ENCODE data around the gene PSMD11. TPM values are rescaled to one million over a fixed set of nuclear protein-coding genes. Genes with fewer than 3 reads are reported as not detected.

PSMD11 gene
- total RNA-seq, 1 donor from 2014 or later, result 73.1 TPM

DNA sequence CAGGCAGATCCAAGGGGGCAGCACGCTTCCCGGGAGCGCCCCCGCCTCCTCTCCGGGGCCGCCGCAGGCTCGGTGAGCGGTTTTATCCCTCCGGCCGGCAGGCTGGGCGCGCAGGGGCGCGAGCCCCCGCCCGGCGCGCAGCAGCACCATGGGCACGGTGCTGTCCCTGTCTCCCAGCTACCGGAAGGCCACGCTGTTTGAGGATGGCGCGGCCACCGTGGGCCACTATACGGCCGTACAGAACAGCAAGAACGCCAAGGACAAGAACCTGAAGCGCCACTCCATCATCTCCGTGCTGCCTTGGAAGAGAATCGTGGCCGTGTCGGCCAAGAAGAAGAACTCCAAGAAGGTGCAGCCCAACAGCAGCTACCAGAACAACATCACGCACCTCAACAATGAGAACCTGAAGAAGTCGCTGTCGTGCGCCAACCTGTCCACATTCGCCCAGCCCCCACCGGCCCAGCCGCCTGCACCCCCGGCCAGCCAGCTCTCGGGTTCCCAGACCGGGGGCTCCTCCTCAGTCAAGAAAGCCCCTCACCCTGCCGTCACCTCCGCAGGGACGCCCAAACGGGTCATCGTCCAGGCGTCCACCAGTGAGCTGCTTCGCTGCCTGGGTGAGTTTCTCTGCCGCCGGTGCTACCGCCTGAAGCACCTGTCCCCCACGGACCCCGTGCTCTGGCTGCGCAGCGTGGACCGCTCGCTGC is 43.3 kb downstream of the PSMD11 start:
- peak overlapping the region in 2 of 3 donors; percentile 11 to 74 for H3K9ac ChIP-seq (ENCODE audit: low read depth in 1 of 3, low read length in 3 of 3)
- peaks cover 29 to 35% (median 33%) of the 10 kb centered on the region in 3 donors for H3K4me1 ChIP-seq (ENCODE audit: control insufficient read depth in 3 of 3, insufficient read depth in 3 of 3, low read length in 3 of 3)
- H3K4me3 ChIP-seq (ENCODE audit: low read length in 3 of 3), result peak overlapping the region; percentile 63 to 68 (median 68)
- no peak overlapping the region for H3K27ac ChIP-seq (ENCODE audit: low read depth, low read length)
- no peaks in the 10 kb centered on the region for H3K9me3 ChIP-seq (ENCODE audit: control insufficient read depth in 3 of 3, low read length in 3 of 3)
- no peaks in the 10 kb centered on the region for H3K27me3 ChIP-seq (ENCODE audit: control insufficient read depth in 3 of 3, insufficient read depth in 3 of 3, low read length in 3 of 3)
- H3K36me3 ChIP-seq (ENCODE audit: control insufficient read depth in 3 of 3, insufficient read depth in 3 of 3, low read length in 3 of 3), result peaks cover 3 to 11% (median 5%) of the 10 kb centered on the region in 3 donors

DNA sequence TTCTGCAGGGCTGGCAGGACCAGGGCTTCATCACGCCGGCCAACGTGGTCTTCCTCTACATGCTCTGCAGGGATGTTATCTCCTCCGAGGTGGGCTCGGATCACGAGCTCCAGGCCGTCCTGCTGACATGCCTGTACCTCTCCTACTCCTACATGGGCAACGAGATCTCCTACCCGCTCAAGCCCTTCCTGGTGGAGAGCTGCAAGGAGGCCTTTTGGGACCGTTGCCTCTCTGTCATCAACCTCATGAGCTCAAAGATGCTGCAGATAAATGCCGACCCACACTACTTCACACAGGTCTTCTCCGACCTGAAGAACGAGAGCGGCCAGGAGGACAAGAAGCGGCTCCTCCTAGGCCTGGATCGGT is 43.9 kb downstream of the PSMD11 start:
- Histone ChIP-seq H3K27ac (ENCODE audit: low read depth, low read length) (no peak overlapping the region), H3K4me1 (ENCODE audit: control insufficient read depth in 3 of 3, insufficient read depth in 3 of 3, low read length in 3 of 3) (peaks cover 25 to 38% (median 33%) of the 10 kb centered on the region in 3 donors), H3K9ac (ENCODE audit: low read depth in 1 of 3, low read length in 3 of 3) (no peak overlapping the region), H3K27me3 (ENCODE audit: control insufficient read depth in 3 of 3, insufficient read depth in 3 of 3, low read length in 3 of 3) (no peaks in the 10 kb centered on the region), H3K36me3 (ENCODE audit: control insufficient read depth in 3 of 3, insufficient read depth in 3 of 3, low read length in 3 of 3) (peaks cover 0 to 11% (median 5%) of the 10 kb centered on the region in 3 donors), H3K4me3 (ENCODE audit: low read length in 3 of 3) (peak overlapping the region in 2 of 3 donors; percentile 6 to 68), H3K9me3 (ENCODE audit: control insufficient read depth in 3 of 3, low read length in 3 of 3) (no peaks in the 10 kb centered on the region)

- H3K4me1 ChIP-seq (ENCODE audit: control insufficient read depth in 3 of 3, insufficient read depth in 3 of 3, low read length in 3 of 3), result peaks cover 20 to 35% (median 28%) of the 10 kb centered on the region in 3 donors
- peaks cover 0 to 11% (median 7%) of the 10 kb centered on the region in 3 donors for H3K36me3 ChIP-seq (ENCODE audit: control insufficient read depth in 3 of 3, insufficient read depth in 3 of 3, low read length in 3 of 3)
- no peak overlapping the region for H3K4me3 ChIP-seq (ENCODE audit: low read length in 3 of 3)
- H3K27ac ChIP-seq (ENCODE audit: low read depth, low read length), result no peak overlapping the region
- H3K9me3 ChIP-seq (ENCODE audit: control insufficient read depth in 3 of 3, low read length in 3 of 3), result no peaks in the 10 kb centered on the region
- no peaks in the 10 kb centered on the region for H3K27me3 ChIP-seq (ENCODE audit: control insufficient read depth in 3 of 3, insufficient read depth in 3 of 3, low read length in 3 of 3)
- H3K9ac ChIP-seq (ENCODE audit: low read depth in 1 of 3, low read length in 3 of 3), result no peak overlapping the region
These were observed 44.4 kb downstream of the PSMD11 start for GRCh38 chr17:32488604-32489180.

GRCh38 chr17:32489320-32490100 is 45.2 kb downstream of the PSMD11 start:
- Histone ChIP-seq H3K9me3 (ENCODE audit: control insufficient read depth in 3 of 3, low read length in 3 of 3) (no peaks in the 10 kb centered on the region), H3K4me3 (ENCODE audit: low read length in 3 of 3) (no peak overlapping the region), H3K27ac (ENCODE audit: low read depth, low read length) (no peak overlapping the region), H3K4me1 (ENCODE audit: control insufficient read depth in 3 of 3, insufficient read depth in 3 of 3, low read length in 3 of 3) (peaks cover 19 to 35% (median 21%) of the 10 kb centered on the region in 3 donors), H3K36me3 (ENCODE audit: control insufficient read depth in 3 of 3, insufficient read depth in 3 of 3, low read length in 3 of 3) (peaks cover 0 to 11% (median 8%) of the 10 kb centered on the region in 3 donors), H3K27me3 (ENCODE audit: control insufficient read depth in 3 of 3, insufficient read depth in 3 of 3, low read length in 3 of 3) (no peaks in the 10 kb centered on the region), H3K9ac (ENCODE audit: low read depth in 1 of 3, low read length in 3 of 3) (peak overlapping the region in 1 of 3 donors; percentile 16)

DNA sequence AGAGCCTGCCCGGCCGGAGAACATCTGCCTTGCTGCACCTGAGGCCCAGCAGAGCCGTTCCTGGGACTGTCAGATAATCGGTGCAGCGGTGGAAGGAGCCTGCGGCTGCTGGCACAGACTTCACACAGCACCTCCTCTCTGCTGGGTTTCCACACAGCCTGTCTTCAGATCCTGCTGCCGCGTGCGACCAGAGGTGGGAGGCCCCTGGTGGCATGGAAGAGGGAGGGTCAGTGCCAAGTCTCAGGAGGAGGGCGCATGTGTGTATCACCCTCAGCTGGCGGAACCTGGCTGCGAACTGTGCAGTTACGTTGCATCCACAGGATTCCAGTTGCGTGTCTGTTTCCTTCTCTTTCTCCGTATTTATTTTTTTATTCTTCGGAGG is 45.8 kb downstream of the PSMD11 start:
- Histone ChIP-seq H3K9me3 (ENCODE audit: control insufficient read depth in 3 of 3, low read length in 3 of 3) (no peaks in the 10 kb centered on the region), H3K4me3 (ENCODE audit: low read length in 3 of 3) (no peak overlapping the region), H3K36me3 (ENCODE audit: control insufficient read depth in 3 of 3, insufficient read depth in 3 of 3, low read length in 3 of 3) (peaks cover 0 to 11% (median 8%) of the 10 kb centered on the region in 3 donors), H3K27me3 (ENCODE audit: control insufficient read depth in 3 of 3, insufficient read depth in 3 of 3, low read length in 3 of 3) (no peaks in the 10 kb centered on the region), H3K9ac (ENCODE audit: low read depth in 1 of 3, low read length in 3 of 3) (no peak overlapping the region), H3K27ac (ENCODE audit: low read depth, low read length) (no peak overlapping the region), H3K4me1 (ENCODE audit: control insufficient read depth in 3 of 3, insufficient read depth in 3 of 3, low read length in 3 of 3) (peaks cover 25 to 41% (median 27%) of the 10 kb centered on the region in 3 donors)

DNA sequence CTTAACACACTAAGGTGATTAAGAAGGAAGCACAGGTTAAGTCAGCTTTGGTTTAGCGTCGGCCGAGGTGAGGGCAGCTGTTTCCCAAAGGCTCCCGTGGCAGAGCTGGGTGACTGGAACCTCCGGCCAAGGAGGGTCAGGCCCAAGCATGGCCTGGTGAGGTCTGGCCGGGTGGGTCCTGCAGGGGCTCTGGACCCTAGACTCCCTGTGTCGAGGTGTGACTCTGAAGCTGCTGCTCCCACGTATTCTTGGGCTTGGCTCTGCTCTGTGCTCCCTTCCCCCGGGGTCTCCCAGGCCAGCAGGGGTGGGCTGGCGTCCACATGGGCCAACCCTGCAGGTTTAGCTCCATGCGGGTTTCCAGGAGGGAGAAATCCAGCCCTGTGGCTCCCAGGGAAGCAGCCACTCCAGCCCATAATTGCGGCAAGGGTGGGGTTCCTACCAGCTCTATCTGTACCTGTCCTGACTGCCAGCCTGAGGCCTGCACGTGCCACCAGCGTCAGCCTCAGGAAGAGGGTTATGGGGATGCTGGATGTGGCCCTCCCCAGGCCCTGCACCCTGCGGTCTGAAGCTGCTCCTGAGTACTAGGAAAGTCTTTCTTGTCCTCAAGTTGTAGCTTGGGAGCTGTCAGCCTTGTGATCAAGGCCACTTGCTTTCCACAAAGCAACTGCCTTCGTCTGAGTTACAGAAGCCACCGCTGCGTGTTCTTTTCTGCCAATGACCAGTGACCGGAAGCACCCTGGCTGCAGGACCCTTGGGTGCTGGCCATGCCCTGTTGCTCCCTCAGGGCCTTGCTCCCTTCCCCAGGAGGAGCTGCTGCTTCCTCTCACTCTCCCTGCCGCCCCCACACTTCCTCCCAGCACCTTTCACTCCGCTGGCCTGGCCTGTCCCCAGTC is 47.3 kb downstream of the PSMD11 start:
- H3K27me3 ChIP-seq (ENCODE audit: control insufficient read depth in 3 of 3, insufficient read depth in 3 of 3, low read length in 3 of 3), result no peaks in the 10 kb centered on the region
- H3K4me3 ChIP-seq (ENCODE audit: low read length in 3 of 3), result no peak overlapping the region
- H3K9ac ChIP-seq (ENCODE audit: low read depth in 1 of 3, low read length in 3 of 3), result no peak overlapping the region
- H3K27ac ChIP-seq (ENCODE audit: low read depth, low read length), result no peak overlapping the region
- no peaks in the 10 kb centered on the region for H3K9me3 ChIP-seq (ENCODE audit: control insufficient read depth in 3 of 3, low read length in 3 of 3)
- H3K4me1 ChIP-seq (ENCODE audit: control insufficient read depth in 3 of 3, insufficient read depth in 3 of 3, low read length in 3 of 3), result peaks cover 33 to 50% (median 35%) of the 10 kb centered on the region in 3 donors
- peaks cover 0 to 11% (median 8%) of the 10 kb centered on the region in 3 donors for H3K36me3 ChIP-seq (ENCODE audit: control insufficient read depth in 3 of 3, insufficient read depth in 3 of 3, low read length in 3 of 3)

DNA sequence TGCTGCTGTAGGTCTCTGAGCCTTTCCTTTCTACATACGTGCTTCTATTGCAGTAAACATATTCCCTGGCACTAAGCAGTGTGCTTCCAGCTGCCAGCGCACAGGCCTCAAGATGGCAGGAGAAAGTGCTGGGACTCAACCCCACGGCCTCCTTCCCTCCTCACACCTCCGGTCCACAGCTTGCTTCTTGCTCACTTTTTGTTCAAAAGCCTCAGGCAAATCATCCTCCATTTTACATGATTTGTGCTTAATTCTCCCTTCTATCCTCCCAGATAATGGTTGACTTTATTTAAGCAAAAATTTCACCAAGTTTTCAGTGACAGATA is 47.9 kb downstream of the PSMD11 start:
- Histone ChIP-seq H3K4me3 (ENCODE audit: low read length in 3 of 3) (no peak overlapping the region), H3K9ac (ENCODE audit: low read depth in 1 of 3, low read length in 3 of 3) (no peak overlapping the region), H3K36me3 (ENCODE audit: control insufficient read depth in 3 of 3, insufficient read depth in 3 of 3, low read length in 3 of 3) (peaks cover 0 to 11% (median 8%) of the 10 kb centered on the region in 3 donors), H3K4me1 (ENCODE audit: control insufficient read depth in 3 of 3, insufficient read depth in 3 of 3, low read length in 3 of 3) (peaks cover 36 to 57% (median 41%) of the 10 kb centered on the region in 3 donors), H3K27me3 (ENCODE audit: control insufficient read depth in 3 of 3, insufficient read depth in 3 of 3, low read length in 3 of 3) (no peaks in the 10 kb centered on the region), H3K9me3 (ENCODE audit: control insufficient read depth in 3 of 3, low read length in 3 of 3) (no peaks in the 10 kb centered on the region), H3K27ac (ENCODE audit: low read depth, low read length) (no peak overlapping the region)

DNA sequence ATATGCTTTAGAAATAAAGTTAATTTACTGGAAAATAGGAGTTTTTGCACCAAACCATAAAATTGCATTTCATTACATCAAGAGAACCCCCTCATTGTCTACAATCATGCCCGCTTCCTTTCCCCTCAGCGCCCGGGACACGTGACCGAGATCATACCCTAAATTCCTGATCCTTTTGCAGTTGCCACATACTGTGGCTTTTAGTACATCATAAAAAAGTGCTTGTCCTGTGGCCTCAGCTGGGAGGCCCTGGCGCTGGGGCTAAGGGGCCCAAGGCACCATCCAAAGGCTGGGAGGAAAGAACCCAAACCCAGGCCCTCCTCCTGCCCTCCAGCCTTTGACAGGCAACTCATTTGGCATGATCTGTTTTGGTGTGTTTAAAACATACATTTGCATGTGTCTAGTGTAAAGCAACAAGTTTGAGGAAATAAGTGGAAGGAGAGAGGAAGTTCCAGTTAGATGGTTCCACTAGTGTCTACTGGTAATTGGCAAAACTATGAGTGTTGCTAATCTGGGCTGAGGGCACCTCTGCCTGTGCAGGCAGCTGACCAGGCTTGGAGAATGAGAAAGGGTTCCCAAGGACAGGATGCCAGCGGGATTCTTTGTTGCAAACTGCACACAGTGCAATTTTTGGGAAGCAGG is 48.5 kb downstream of the PSMD11 start:
- Histone ChIP-seq H3K36me3 (ENCODE audit: control insufficient read depth in 3 of 3, insufficient read depth in 3 of 3, low read length in 3 of 3) (peaks cover 0 to 11% (median 8%) of the 10 kb centered on the region in 3 donors), H3K9me3 (ENCODE audit: control insufficient read depth in 3 of 3, low read length in 3 of 3) (no peaks in the 10 kb centered on the region), H3K4me3 (ENCODE audit: low read length in 3 of 3) (no peak overlapping the region), H3K9ac (ENCODE audit: low read depth in 1 of 3, low read length in 3 of 3) (no peak overlapping the region), H3K4me1 (ENCODE audit: control insufficient read depth in 3 of 3, insufficient read depth in 3 of 3, low read length in 3 of 3) (peaks cover 32 to 58% (median 41%) of the 10 kb centered on the region in 3 donors), H3K27me3 (ENCODE audit: control insufficient read depth in 3 of 3, insufficient read depth in 3 of 3, low read length in 3 of 3) (no peaks in the 10 kb centered on the region), H3K27ac (ENCODE audit: low read depth, low read length) (no peak overlapping the region)

- Histone ChIP-seq H3K4me3 (ENCODE audit: low read length in 3 of 3) (no peak overlapping the region), H3K27me3 (ENCODE audit: control insufficient read depth in 3 of 3, insufficient read depth in 3 of 3, low read length in 3 of 3) (no peaks in the 10 kb centered on the region), H3K4me1 (ENCODE audit: control insufficient read depth in 3 of 3, insufficient read depth in 3 of 3, low read length in 3 of 3) (peaks cover 29 to 51% (median 40%) of the 10 kb centered on the region in 3 donors), H3K27ac (ENCODE audit: low read depth, low read length) (no peak overlapping the region), H3K36me3 (ENCODE audit: control insufficient read depth in 3 of 3, insufficient read depth in 3 of 3, low read length in 3 of 3) (peaks cover 0 to 6% (median 6%) of the 10 kb centered on the region in 3 donors), H3K9me3 (ENCODE audit: control insufficient read depth in 3 of 3, low read length in 3 of 3) (no peaks in the 10 kb centered on the region), H3K9ac (ENCODE audit: low read depth in 1 of 3, low read length in 3 of 3) (no peak overlapping the region)
These were observed 49.3 kb downstream of the PSMD11 start for GRCh38 chr17:32493571-32493970.
